HG02678 (cell line): ENCODE results near the gene ATP8B3.

Experiments used
- ATAC-seq: cut with Tn5 transposase; IDR thresholded peaks from one replicate; pipeline ENCODE4 v1.9.1; 2021; ENCODE audit warnings: mild to moderate bottlenecking, moderate library complexity; ENCODE audit not compliant: unreplicated experiment

ATP8B3 gene

DNA sequence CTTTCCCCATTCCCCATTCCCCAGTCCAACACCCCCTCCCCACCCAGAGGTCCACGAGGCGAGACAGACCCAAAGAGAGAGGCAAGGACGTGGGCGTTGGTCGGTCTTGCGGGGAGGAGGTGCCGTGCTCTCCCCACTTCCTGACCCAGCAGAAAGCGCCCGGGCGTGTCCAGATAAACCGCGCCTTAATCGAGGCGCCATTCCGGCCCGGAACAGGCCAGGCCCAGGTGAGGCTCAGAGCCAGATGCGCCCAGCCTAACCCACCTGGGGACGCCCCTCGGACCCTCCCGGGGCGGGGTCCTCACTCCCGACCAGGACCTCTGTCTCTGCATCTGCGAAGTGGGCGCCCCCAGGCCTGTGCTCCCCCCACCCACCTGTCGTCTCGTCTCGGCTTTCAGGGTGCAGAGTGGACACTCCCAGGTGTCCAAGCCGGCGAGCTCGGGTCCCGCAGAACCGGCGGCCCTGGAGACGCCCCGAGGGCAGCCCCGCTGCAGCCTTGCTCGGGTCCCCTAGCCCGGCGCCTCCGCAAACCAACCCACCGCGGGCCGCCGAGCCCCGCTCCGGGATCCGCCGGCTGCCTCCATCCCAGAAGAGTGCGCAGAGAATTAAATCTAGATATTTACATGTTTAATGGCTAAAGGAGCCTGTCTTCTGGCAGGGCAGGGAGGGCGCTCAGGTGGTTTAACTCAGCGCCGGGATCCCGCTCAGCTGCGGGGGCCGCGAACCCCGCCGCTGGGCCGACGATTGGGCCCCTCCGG lies 63.8 kb downstream of the ATP8B3 start:
- no peak for ATAC-seq

DNA sequence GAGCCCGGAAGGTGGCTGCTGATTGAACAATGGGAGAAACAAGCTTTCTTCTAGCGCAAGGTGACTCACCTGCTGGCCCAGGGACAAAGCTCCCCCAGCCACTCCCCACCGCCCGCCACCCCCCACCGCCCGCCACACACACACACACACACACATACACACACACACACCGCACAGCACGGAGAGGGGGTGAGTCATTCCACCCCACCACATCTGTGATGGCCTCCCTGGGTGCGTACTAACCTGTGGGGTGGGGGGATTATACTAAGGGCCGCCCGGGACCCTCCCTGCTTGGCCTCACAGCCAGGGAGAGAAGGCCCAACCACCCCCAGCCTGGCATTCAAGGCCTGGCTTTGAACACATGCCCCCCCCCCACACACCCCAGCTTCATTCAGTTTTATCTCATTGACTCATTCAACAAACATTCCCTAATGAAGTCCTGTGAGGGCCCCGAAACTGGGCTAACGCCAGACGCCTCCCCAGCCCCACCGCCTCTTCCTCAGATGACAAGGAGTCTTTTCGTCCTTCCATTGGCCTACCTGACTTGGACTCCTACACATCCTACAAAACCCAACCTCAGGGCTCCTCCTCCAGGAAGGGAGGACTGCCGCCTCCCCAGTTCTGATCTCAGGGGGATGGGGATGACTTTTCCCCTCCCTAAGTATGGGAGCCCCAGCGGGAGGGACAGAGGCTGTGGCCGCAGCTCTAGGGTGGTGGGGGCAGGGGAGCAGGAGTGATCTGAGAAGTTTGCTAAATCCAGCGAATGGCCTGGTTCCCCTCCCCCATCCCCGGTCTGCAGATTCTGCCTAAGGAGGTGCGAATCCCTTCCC lies 64.6 kb downstream of the ATP8B3 start:
- ATAC-seq, result no peak

DNA sequence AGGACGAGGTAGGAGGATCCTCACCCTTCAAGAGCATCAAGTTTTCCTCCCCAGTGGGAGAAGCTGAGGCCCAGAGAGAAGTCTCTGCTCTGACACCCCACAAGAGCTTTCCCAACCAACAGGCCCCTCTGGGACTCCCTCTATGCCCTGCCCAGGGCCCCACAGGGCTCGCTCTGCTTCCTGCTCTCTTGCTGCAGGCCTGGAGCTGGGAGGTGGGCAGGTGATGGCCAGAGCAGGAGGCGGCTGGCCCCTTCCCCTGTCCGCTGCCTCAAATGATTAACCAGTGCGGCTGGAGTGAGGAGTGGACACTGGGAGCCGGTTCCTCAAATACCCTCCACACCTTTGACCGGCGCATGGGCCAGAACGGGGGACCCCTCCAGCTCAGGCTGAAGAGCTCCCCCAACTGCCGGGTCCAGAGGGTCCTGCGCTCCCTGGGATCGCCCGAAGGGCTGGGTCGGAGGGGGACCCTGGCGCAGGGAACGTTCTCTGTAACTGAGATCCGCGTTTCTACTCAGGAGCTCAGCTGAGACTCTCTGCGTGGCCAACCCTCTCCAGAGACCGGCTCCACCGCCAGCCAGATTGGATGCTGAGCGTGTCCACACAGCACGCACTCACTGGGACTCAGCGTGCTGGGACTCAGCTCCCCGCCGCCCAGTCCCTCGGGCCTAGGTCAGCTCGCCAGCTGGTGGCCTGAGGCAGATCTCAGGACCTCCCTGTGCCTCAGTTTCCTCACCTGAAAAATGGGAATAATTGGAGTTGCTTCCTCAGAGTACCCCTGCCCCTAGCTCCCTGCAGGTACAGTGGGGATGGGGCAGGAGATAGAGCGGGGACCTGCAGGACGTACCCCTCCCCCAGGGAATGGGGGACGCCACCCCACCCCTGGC lies 65.4 kb downstream of the ATP8B3 start:
- ATAC-seq, result no peak

DNA sequence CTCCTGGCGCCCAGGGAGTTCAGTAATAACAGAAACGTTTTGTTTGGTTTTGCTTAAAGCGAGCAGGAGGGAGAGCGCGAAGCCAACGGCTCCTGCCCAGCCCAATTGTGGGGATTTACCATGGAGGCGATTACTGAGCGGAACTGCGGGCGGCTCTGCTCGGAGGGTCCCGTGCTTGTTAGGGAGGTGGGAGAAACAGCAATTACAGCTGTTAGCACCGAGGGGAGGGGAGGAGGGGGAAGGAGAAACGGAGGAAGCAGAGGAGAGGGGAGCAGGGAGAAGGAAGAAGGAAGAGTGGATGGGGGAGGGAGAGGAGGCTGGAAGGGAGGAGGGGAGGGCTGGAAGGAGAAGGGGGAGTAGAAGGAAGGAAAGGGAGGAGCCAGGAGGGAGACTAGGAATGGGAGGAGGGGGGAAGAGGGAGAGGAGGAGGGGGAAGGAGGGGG lies 66.5 kb downstream of the ATP8B3 start:
- no peak for ATAC-seq

DNA sequence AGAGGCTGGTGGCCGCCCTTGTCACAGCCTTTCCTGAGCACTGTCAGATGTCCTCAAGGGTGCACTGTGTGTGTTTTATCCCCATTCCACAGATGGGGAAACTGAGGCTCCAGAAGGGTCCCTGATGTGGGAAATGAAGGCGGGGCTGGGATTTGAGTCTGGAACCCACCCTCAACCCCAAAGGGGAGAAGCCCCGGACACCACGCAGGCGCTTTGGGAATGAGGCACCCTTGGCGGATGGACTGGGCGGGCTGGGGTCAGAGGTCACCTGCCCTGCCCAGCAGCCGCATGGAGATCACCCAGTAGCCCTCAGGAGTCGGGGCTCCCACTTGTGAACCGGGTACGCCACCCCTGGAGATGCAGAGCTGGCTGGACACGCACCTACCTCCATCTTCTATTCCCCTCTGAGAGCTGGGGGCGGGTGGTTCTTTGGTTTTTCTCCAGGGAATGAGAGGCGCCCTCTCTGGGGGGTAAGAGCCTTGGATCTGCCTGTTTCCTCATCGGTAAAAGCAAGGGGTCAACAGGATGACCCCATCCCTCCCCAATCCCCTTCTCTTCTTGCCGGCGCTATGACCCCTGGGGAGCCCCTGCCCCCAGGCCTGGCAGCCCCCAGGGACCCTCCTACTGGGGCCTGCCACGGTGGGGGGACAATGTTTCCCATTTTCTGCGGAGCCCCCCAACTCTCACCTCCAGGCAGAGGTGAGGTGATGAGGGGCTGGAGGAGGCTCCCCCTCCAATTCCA lies 67.1 kb downstream of the ATP8B3 start:
- no peak for ATAC-seq

DNA sequence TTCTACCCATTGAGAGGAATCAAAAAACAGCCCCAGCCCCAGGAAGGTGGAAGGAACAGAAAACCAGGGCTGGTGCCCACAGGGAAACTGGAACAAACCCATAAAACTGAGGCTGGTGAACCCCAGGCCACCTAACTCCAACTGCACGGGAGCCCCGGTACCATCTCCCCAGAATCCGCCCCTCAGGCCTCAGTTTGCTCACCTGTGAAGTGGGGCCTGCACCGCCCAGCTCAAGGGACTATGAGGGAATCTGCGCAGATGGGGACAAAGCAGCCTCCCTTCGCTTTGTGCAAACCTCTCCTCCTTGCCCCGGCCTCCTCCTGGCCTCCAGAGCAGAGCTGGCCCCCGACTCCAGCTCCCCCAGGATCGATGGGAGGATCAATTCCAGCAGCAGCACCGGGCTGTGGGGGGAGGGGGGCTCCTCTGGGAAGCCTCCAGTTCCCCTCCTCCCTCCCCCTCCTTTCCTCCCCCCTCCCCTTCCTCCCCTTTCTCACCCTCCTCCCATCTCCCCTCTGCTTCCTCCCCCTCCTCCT lies 67.9 kb downstream of the ATP8B3 start:
- no peak for ATAC-seq

DNA sequence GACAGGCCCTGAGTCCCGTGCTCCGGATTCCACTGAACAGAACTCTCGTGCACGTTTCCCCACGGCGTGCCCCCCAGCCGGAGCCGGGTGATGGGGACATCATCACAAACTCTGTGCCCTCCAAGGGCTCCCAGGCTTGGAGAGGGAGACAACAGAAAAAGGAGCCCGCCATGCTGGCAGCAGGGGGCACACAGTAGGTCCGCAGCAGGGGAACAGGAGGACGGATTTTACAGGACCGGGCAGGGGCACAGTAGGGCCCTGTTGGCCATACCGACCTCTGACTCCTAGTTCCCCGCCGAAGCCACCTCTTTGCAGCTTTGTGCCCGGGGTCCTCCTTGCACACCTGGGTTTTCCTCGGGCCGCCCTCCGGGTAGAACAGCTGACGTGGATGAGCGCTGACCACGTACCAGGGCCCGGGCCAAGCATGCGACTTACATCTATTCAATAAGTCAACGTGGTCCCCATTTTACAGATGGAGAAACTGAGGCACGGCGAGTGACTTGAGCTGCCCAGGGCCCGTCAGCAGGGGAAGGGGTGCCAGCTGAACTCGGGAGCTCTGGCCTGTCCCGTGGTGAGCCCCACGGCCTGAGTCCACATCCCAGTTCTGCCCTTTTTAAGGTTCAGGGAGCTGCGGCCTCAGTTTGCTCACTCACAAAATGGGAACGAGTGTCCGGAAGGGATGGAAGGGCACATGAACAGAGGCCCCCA lies 68.9 kb downstream of the ATP8B3 start:
- no peak for ATAC-seq

DNA sequence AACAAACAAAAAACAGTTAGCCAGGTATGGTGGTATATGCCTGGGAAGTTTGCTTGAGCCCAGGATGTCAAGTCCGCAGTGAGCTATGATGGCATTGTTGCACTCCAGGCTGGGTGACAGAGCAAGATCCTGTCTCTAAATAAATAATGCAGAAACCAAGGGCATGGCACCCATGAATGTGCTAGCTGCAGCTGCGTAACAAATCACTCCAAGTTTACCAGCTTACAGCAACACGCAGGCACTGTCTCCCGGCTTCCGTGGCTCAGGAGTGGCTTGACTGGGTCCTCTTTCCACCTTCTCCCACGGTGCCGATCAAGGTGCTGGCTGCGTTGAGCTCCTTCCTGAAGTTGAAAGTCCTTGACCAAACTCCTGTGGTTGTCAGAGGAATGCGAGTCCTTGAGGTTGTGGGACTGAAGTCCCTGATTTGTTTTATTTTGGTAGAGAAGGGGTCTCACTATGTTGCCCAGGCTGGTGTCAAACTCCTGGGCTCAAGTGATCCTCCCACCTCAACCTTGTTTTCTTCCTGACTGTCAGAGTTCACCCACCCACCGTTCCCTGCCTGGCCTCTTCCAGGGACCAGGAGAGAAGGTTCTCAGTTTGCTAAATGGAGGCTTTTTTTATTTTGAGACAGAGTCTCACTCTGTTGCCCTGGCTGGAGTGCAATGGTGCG lies 72.0 kb downstream of the ATP8B3 start:
- ATAC-seq, result no peak

DNA sequence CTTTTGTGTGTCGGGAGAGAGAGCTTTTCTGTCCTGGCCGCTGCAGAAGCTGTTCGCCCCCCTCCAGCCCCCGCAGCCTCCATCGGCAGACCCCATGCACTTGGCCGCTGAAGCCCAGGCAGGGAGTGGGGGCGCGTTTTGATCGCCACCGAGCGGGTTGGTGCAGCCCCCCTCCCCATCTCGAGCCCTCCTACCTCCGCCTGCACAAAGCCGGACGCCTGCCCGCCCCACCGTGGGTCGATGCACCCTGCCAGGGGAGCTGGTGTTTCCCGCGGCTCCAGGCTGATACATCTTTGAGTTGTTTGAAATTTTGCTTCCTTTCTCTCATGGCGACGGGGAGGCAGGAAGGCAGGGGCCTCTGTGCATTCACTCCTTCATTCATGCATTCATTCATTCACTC lies 75.1 kb downstream of the ATP8B3 start:
- no peak for ATAC-seq

DNA sequence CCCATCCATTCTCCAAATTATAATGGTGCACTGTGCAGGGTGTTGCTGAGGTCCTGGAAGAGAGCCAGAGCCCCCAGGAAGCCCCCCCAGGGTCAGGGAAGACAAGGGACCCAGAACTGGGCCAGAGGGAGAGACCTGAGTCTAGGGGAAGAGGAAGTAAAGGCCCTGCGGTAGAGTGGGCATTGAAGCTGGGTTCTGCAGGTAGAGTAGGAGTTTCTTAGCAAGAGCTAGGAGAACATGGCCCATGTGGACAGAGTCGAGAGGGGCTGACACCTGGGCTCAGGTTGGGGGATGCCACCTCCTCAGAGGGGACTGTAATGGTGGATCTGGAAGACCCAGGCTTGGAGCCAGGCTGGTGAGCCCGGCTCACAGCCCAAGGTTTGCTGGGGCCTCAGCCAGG lies 75.8 kb downstream of the ATP8B3 start:
- ATAC-seq, result no peak

DNA sequence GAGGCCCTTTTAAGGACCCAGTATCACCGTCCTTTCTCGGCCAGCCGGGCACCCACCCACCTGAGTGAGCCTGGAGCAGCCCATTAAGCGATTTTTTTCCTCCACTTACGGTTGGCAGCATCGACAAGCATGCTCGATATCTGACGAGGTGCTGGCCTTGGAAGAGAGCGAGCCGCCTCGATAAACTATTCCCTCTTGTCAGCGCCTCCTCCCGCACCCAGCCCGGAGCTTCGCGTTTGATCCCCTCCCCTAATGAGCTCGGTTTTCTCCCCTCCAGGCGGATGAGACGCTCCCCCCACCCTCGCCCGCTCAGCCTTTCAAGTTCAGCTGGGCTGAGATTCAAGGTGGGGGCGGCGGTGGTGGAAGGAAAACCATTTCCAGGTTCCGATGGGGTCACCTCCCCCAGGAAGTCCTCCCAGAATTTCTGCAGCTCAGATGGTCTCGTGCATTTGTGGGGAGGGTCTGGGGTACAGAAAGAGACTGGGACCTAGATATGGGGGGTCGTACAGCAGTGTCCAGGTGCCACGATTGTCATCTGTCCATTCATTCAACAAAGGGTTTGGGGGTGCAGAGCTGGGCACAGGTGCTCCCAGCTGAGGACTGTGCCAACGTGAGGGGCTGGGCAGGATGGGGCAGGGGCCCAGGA lies 77.6 kb downstream of the ATP8B3 start:
- ATAC-seq, result no peak
